GM10847 (cell line): ENCODE data around the gene SULT2B1.

Experiments
- POLR2A ChIP-seq: IDR thresholded peaks from 2 replicates; pipeline ENCODE4 v1.6.1; 2011; ENCODE audit not compliant: insufficient read length; ENCODE audit errors: extremely low read depth

The SULT2B1 gene

GRCh38 chr19:48514123-48514458 lies 37.9 kb upstream of the SULT2B1 start:
- no peak for TF ChIP-seq POLR2A

DNA sequence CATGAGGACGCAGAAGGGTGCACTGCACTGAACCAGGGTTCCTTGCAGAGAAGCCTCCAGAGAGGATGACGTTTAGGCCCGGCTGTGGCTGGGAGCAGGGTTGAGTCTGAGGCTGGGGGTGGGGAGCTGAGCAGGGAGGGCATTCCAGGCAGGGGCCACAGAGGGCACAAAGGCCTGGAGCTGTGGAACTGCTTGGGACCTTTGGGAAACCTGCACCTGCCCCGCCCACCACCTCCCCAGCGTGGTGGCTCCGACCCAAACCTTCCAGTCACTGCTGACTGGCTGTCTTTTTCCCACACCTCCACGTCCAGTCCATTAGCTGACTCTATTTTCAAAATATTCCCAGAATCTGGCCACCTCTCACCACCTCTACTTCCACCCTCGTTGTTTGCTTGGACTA lies 35.4 kb upstream of the SULT2B1 start:
- no peak for TF ChIP-seq POLR2A

GRCh38 chr19:48518207-48518606 lies 33.8 kb upstream of the SULT2B1 start:
- no peak for TF ChIP-seq POLR2A

DNA sequence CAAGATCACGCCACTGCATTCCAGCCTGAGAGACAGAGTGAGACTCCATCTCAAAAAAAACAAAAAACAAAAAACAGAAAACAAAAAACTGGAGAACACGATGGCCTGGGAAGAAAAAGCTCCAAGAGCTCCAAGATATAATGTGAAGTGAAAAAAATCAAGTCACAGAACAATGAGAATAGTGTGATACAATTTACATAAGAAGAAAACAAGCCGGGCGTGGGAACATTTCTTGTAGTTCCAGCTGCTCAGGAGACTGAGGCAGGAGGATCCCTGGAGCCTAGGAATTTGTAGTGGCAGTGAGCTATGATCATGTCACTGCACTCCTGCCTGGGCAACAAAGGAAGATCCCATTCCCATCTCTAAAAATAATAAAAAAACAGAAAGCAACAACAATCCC lies 31.8 kb upstream of the SULT2B1 start:
- TF ChIP-seq POLR2A: no peak

DNA sequence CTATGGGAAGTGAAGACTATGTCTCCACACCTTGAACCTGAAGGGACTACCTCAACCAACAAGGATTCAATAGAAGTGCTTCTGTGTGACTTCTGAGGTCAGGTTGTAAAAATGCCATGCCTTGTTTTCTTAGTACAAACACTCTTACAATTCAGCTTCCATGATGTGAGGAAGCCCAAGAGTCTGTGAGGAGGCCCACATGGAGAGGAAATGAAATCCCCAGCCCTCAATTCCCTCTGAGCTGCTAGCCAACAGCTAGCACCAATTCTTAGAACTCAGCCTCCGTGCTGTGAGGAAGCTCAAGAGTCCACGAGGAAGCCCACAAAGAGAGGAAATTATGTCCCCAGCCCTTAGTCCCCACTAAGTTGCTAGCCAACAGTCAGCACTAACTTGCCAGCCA lies 27.8 kb upstream of the SULT2B1 start:
- TF ChIP-seq POLR2A: no peak

- no peak for TF ChIP-seq POLR2A
These were observed 27.2 kb upstream of the SULT2B1 start for GRCh38 chr19:48524732-48525131.

- TF ChIP-seq POLR2A: no peak
These were observed 22.8 kb upstream of the SULT2B1 start for GRCh38 chr19:48529156-48529555.

GRCh38 chr19:48530066-48530720 lies 21.8 kb upstream of the SULT2B1 start:
- no peak for TF ChIP-seq POLR2A

GRCh38 chr19:48530770-48531169 lies 21.2 kb upstream of the SULT2B1 start:
- TF ChIP-seq POLR2A: no peak

DNA sequence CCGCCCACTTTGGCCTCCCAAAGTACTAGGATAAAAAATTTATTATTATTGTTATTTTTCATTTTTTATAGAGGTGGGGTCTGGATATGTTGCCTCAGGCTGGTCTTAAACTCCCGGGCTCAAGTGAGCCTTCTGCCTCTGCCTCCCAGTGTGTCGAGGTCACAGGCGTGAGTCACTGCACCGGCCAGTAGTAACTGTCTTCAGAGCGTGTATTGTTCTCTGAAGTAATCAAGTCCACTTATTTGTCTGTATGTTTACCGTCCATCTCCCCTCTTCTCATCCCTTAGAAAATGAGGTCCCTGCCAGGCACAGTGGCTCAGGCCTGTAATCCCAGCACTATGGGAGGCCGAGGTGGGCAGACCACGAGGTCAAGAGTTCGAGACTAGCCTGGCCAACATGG lies 18.2 kb upstream of the SULT2B1 start:
- no peak for TF ChIP-seq POLR2A

- TF ChIP-seq POLR2A: no peak
These were observed 14.4 kb upstream of the SULT2B1 start for GRCh38 chr19:48537541-48537940.

DNA sequence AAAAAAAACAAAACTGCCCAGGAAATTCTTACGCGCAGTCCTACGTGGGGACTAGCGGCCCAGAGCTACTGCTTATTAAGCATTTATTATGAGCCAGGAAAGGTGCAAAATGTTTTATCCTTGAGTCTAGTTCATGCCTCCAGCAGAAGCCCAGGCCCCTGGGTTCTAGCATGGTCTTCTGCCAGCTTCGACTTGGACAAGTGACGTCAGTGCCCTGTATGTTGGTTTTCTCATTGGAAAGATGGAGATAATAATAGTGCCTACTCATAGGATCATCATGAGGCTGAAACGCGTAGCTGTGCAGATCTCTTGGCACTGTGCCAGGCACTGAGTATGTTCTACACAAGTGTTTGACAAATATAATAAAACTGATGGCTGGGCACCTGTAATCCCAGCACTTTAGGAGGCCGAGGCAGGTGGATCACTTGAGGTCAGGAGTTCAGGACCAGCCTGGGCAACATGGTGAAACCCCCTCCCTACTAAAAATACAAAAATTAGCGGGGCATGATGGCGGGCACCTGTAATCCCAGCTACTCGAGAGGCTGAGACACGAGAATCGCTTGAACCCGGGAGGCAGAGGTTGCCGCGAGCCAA lies 12.4 kb upstream of the SULT2B1 start:
- TF ChIP-seq POLR2A: no peak

GRCh38 chr19:48540110-48540509 lies 11.9 kb upstream of the SULT2B1 start:
- TF ChIP-seq POLR2A: no peak

GRCh38 chr19:48541813-48542212 lies 10.2 kb upstream of the SULT2B1 start:
- TF ChIP-seq POLR2A: no peak

DNA sequence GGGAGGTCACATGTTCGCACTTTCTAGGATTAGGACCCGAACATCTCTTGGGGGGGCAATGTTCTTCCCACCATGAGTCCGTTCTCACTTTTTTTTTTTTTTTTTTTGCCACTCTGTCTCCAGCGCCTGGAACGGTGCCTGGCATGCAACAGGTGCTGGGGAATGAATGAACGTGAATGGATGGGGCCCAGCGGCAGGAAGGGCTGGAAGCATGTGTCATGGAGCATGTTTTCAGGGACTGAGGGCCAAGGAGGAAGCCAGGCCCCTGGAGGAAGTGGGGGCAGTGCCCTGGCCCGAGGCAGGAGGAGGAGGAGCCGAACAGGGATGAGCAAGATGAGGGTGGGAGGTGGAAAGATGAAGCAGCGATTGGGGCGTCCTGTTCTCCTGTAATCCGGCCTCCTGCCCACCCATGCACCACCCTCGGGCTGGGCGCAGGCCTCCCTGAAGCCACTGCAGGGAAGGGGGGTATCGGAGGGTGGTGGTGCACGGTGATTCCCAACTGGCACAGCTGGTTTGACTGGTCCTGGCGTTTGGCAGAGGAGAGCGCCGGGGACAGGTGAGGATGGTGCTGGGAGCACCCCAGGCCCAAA lies 8.8 kb upstream of the SULT2B1 start:
- TF ChIP-seq POLR2A: no peak

DNA sequence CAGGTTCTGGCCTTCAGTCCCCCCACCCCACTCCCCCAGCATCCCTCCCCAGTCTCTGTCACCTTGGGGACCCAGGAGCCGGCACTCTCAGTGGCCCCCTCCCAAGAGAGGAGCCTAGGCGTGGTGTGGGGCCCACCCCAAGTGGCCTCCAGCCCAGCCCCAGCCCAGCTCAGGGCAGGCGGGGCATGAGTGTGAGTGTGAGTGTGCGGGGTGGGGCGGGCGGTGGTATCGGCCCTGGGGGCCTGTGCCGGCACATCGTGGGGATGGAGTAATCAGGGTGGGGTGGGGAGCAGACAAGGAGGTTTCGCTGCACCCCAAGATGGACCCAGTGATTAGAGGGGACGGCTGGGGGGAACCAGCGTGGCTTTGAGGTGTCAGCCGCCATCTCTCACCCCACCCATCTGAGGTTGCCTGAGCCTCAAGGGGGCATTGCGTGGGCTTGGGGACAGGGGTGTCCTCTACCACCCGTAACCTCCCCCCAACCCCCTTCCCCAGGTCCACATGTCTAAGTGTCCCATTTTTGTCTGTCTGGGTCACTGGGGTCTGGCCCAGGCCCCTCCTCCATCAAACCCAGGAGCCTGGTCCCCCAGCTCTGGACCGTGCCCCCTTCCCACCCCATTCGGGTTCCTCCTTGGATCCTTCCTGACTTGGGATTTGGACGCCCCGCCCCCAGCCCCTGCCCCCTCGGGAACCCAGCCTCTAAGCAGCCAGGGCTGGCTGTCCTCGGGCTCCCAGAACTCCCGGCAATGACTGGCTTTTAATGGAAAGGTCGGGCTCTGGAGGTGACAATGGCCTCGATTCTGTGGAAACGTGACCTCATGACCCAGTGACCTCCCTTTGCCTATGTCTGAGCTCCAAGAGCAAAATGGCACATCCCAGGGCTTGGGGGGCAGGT lies 6.9 kb upstream of the SULT2B1 start:
- no peak for TF ChIP-seq POLR2A
